T-helper 1 cell treated with Interleukin-12 subunit alpha and Interleukin-12 subunit beta and Interleukin-4 antibody, amounts not matched to agents 30 μg/mL and 1 μg/mL, for 36 hours (primary cell): ENCODE data around the gene PRSS22.

Experiments
- H3K27ac Mint-ChIP-seq: one replicate; pipeline ENCODE4 v1.8.0; 2021; ENCODE audit warnings: mild to moderate bottlenecking, mixed read lengths
- H3K27me3 Mint-ChIP-seq: one replicate; pipeline ENCODE4 v1.8.0; 2021; ENCODE audit warnings: low read depth, mixed read lengths
- H3K36me3 Mint-ChIP-seq: one replicate; pipeline ENCODE4 v1.8.0; 2021; ENCODE audit warnings: low read depth, mixed read lengths
- H3K4me1 Mint-ChIP-seq: one replicate; pipeline ENCODE4 v1.8.0; 2021; ENCODE audit warnings: low read depth, mixed read lengths
- H3K4me3 Mint-ChIP-seq: one replicate; pipeline ENCODE4 v1.8.0; 2021; ENCODE audit warnings: mild to moderate bottlenecking, moderate library complexity, mixed read lengths
- H3K9me3 Mint-ChIP-seq: one replicate; pipeline ENCODE4 v1.8.0; 2021; ENCODE audit warnings: mixed read lengths

Gene PRSS22

GRCh38 chr16:2808181-2808580, 49.8 kb downstream of the PRSS22 start:
- Mint-ChIP-seq H3K4me3 (no peak overlapping the region), H3K27ac (no peak overlapping the region), H3K9me3 (peaks cover 8% of the 10 kb centered on the region), H3K4me1 (no peaks in the 10 kb centered on the region), H3K27me3 (peaks cover 24% of the 10 kb centered on the region), H3K36me3 (no peaks in the 10 kb centered on the region)

DNA sequence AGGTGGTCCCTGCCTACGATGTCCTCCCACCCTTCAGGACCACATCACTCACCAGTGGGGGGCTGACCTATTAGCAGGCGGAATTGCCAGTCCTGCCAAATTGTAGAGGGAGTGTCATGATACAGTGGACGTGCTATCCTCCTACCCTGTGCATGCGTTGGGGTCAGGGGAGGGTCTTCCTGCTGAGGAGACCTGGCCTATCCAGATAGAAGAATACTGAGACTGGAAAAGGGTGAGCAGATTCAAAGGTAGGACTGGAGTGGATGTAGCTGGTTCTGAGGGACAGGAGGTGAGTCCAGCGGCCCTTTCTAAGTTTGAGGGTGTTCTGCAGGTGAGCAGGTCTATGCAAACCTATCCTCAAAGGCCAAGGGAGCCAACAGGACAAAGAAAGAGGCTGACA, 51.7 kb downstream of the PRSS22 start:
- Mint-ChIP-seq H3K9me3 (peaks cover 8% of the 10 kb centered on the region), H3K36me3 (no peaks in the 10 kb centered on the region), H3K27me3 (peaks cover 24% of the 10 kb centered on the region), H3K4me1 (no peaks in the 10 kb centered on the region), H3K27ac (no peak overlapping the region), H3K4me3 (no peak overlapping the region)

GRCh38 chr16:2804728-2805127, 53.2 kb downstream of the PRSS22 start:
- peaks cover 24% of the 10 kb centered on the region for H3K27me3 Mint-ChIP-seq
- no peaks in the 10 kb centered on the region for H3K4me1 Mint-ChIP-seq
- H3K27ac Mint-ChIP-seq, result no peak overlapping the region
- no peaks in the 10 kb centered on the region for H3K36me3 Mint-ChIP-seq
- H3K4me3 Mint-ChIP-seq, result no peak overlapping the region
- peaks cover 8% of the 10 kb centered on the region for H3K9me3 Mint-ChIP-seq

- peaks cover 15% of the 10 kb centered on the region for H3K27me3 Mint-ChIP-seq
- no peaks in the 10 kb centered on the region for H3K36me3 Mint-ChIP-seq
- no peaks in the 10 kb centered on the region for H3K4me1 Mint-ChIP-seq
- H3K9me3 Mint-ChIP-seq, result peaks cover 8% of the 10 kb centered on the region
- no peak overlapping the region for H3K27ac Mint-ChIP-seq
- no peak overlapping the region for H3K4me3 Mint-ChIP-seq
These were observed 54.3 kb downstream of the PRSS22 start for GRCh38 chr16:2803545-2804195.
